ENCODE results near the gene PRKACA.

GRCh38 chr19:14141041-14141440, 23.5 kb upstream of the PRKACA start:
- TF ChIP-seq POLR2AphosphoS5 (IDR thresholded peaks at IDR 0.05; ENCODE audit: low read depth, low read length) (no peak), TAF1 (IDR thresholded peaks at IDR 0.05; ENCODE audit: borderline replicate concordance, low read depth, low read length) (no peak)
